Measurements from ENCODE around the gene DMTF1.

DNA sequence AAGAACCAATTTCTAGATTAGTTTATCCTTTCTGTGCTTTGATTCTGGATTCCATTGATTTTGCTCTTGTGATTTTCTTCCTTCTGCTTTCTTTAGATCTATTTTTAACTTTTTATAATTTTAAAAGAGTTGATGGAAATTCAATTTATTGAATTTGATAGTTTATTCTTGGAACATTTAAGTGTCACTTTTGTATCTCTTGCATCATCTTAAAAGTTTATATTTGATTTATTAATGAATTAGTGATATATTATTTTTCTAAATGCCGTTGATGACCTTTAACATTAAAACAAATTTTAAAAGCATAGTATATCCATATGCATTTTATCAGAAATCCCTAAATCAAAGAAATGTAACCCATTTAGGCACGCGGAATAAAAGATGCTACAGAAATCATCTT is 26.9 kb downstream of the DMTF1 start:
- TF ChIP-seq, protein P1, sequence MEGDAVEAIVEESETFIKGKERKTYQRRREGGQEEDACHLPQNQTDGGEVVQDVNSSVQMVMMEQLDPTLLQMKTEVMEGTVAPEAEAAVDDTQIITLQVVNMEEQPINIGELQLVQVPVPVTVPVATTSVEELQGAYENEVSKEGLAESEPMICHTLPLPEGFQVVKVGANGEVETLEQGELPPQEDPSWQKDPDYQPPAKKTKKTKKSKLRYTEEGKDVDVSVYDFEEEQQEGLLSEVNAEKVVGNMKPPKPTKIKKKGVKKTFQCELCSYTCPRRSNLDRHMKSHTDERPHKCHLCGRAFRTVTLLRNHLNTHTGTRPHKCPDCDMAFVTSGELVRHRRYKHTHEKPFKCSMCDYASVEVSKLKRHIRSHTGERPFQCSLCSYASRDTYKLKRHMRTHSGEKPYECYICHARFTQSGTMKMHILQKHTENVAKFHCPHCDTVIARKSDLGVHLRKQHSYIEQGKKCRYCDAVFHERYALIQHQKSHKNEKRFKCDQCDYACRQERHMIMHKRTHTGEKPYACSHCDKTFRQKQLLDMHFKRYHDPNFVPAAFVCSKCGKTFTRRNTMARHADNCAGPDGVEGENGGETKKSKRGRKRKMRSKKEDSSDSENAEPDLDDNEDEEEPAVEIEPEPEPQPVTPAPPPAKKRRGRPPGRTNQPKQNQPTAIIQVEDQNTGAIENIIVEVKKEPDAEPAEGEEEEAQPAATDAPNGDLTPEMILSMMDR (IDR thresholded peaks at IDR 0.05; ENCODE audit: insufficient read depth, low read length): no peak
- no peak for TF ChIP-seq POLR2AphosphoS5 (IDR thresholded peaks at IDR 0.05; ENCODE audit: low read depth)
- TF ChIP-seq, protein P2, sequence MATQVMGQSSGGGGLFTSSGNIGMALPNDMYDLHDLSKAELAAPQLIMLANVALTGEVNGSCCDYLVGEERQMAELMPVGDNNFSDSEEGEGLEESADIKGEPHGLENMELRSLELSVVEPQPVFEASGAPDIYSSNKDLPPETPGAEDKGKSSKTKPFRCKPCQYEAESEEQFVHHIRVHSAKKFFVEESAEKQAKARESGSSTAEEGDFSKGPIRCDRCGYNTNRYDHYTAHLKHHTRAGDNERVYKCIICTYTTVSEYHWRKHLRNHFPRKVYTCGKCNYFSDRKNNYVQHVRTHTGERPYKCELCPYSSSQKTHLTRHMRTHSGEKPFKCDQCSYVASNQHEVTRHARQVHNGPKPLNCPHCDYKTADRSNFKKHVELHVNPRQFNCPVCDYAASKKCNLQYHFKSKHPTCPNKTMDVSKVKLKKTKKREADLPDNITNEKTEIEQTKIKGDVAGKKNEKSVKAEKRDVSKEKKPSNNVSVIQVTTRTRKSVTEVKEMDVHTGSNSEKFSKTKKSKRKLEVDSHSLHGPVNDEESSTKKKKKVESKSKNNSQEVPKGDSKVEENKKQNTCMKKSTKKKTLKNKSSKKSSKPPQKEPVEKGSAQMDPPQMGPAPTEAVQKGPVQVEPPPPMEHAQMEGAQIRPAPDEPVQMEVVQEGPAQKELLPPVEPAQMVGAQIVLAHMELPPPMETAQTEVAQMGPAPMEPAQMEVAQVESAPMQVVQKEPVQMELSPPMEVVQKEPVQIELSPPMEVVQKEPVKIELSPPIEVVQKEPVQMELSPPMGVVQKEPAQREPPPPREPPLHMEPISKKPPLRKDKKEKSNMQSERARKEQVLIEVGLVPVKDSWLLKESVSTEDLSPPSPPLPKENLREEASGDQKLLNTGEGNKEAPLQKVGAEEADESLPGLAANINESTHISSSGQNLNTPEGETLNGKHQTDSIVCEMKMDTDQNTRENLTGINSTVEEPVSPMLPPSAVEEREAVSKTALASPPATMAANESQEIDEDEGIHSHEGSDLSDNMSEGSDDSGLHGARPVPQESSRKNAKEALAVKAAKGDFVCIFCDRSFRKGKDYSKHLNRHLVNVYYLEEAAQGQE (IDR thresholded peaks at IDR 0.05; ENCODE audit: insufficient replicate concordance, low read depth): no peak

Data from HL-60 (cell line).